ENCODE results near the gene PDXK. TPM values are rescaled to one million over a fixed set of nuclear protein-coding genes. Genes with fewer than 3 reads are reported as not detected.

Gene PDXK
- total RNA-seq, 6 experiments from 2014 or later, result 154 to 160 (median 157) TPM

DNA sequence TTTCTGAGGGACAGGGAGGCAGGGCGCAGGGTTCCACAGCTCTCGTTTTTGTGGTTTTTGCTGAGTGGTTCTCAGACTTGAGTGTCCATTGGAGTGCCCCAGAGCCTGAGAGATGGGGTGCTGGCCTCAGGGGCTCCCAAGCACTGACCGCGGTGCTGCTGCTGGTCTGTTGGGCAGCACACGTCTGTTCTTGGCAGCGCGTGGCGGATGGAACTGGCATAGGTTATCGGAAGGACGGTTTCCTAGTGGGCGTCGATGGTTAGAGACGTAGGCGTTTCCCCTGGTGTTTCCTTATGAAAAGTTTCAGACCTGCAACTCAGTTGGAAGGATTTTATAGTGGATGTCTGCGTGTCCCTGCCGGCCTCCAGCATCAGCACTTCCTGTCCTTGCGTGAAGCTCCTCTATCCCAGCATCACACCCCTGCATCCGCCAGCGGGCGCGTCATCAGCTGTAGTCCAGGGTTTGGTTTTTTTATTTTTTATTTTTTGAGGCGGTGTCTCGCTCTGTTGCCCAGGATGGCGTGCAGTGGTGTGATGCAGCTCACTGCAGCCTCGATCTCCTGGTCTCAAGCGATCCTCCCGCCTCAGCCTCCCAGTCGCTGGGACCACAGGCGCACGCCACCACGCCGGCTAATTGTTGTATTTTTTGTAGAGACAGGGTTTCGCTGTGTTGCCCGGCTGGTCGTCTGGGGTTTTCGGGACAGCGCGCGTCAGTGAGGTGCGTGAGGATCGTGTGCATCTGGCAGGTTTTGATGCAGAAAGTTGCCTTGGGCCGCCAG, 82.3 kb downstream of the PDXK start:
- peaks cover 28% of the 10 kb centered on the region for H3K36me3 Mint-ChIP-seq (ENCODE audit: low read depth)
- H3K4me3 Mint-ChIP-seq, result no peak overlapping the region
- TF ChIP-seq, protein P1, sequence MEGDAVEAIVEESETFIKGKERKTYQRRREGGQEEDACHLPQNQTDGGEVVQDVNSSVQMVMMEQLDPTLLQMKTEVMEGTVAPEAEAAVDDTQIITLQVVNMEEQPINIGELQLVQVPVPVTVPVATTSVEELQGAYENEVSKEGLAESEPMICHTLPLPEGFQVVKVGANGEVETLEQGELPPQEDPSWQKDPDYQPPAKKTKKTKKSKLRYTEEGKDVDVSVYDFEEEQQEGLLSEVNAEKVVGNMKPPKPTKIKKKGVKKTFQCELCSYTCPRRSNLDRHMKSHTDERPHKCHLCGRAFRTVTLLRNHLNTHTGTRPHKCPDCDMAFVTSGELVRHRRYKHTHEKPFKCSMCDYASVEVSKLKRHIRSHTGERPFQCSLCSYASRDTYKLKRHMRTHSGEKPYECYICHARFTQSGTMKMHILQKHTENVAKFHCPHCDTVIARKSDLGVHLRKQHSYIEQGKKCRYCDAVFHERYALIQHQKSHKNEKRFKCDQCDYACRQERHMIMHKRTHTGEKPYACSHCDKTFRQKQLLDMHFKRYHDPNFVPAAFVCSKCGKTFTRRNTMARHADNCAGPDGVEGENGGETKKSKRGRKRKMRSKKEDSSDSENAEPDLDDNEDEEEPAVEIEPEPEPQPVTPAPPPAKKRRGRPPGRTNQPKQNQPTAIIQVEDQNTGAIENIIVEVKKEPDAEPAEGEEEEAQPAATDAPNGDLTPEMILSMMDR (IDR thresholded peaks at IDR 0.05), result no peak
- no peaks in the 10 kb centered on the region for H3K4me1 Mint-ChIP-seq (ENCODE audit: low read depth)
- H3K27me3 Mint-ChIP-seq (ENCODE audit: insufficient read depth), result no peaks in the 10 kb centered on the region
- H3K9me3 Mint-ChIP-seq, result no peaks in the 10 kb centered on the region
- no peak for DNase-seq
- H3K27ac Mint-ChIP-seq, result no peak overlapping the region

DNA sequence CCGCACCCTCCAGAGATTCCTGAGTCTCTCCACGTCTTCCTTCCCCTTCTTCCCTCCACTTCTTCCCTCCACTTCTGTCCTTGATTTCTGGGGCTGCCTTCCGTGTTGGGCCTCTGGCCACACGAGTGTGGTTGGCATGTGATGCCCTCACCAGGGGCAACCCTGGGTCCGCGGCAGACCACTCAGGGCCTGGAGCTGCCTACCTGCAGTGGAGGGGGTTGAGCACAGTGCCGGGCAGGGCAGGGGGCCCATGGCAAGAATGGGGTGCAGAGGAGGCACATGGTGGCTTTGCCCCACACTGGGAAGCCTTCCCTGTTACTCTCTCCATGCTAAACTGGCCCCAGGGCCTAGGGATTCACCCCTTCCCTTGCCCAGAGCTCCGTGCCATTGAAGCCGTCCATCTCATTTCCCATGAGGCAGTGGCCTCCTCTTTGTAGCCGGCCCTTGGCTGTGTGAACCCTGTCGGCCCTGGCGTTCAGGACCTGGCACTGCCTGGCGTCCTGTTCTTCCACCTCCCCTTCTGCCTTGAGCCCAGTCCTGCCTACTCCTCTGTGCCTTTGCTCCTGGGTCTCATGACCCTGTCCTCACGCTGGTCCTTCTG, 83.9 kb downstream of the PDXK start:
- TF ChIP-seq, protein P1 (IDR thresholded peaks at IDR 0.05), result no peak
- Mint-ChIP-seq H3K27ac (no peak overlapping the region), H3K36me3 (ENCODE audit: low read depth) (peaks cover 14% of the 10 kb centered on the region), H3K27me3 (ENCODE audit: insufficient read depth) (no peaks in the 10 kb centered on the region; the same call in none of the 2 replicates), H3K4me1 (ENCODE audit: low read depth) (no peaks in the 10 kb centered on the region), H3K4me3 (no peak overlapping the region), H3K9me3 (no peaks in the 10 kb centered on the region)
- DNase-seq, result no peak

DNA sequence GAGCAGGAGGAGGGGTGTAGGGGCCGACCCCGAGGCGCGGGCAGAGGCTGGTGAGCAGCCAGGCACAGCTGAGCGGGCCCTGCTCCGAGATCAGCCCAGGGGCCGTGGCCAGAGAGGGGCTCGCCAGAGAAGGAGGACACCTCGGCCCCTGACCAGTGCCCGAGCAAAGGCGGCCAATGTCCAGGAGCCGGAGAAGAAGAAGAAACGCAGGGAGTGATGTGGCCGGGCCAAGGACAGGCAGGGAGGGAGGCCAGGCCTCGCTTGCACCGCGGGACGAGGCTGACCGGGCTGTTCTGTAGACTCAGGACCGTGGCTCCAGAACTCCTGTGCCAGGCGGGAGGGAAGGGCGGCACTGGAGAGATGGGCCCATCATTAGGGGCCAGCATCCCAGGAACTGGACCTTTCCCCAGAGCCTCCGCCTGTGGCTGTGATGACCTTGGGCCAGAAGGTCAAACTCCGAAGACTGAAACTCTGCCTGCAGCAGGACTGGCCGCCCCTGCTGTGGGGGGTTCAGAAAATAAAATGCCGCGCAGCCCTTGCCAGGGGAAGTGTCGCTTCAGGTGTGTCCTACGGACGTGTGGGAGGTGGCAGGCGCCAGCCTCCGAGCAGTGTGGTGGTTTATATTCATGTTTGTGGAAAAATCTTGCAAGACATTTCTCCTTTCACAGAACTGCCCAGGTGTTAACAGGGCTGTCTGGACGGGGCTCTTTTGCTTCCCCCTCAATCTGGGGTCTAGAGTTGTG, 84.8 kb downstream of the PDXK start:
- Mint-ChIP-seq H3K36me3 (ENCODE audit: low read depth) (peaks cover 14% of the 10 kb centered on the region), H3K9me3 (no peaks in the 10 kb centered on the region), H3K27ac (no peak overlapping the region), H3K4me1 (ENCODE audit: low read depth) (no peaks in the 10 kb centered on the region), H3K27me3 (ENCODE audit: insufficient read depth) (no peaks in the 10 kb centered on the region; the same call in none of the 2 replicates), H3K4me3 (no peak overlapping the region)
- TF ChIP-seq, protein P1 (IDR thresholded peaks at IDR 0.05), result no peak
- DNase-seq, result no peak

DNA sequence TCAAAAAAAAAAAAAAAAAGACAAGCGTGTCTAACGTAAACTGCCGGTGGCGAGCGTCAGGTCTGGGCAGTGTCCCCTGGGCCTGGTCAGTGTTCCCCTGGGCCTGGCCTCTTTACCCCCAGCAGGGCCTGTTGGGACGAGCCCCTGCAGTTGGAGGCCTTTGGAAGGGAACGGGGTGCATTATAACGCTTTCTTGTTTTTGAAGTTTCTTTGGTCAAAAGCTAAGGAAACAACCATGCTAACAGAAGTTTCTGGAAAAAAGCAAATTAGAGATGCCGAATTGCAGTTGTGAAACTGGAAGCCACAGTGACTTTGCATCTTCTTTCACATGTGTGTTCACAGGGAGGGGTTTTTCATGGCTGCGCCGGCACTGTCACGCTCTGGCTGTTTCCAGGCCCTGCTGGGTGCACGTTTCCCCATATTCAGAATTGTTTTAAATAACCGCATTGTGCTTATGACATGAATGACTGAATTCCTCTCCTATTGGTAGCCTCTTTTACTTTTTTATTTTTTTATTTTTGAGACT, 86.4 kb downstream of the PDXK start:
- DNase-seq, result no peak
- no peaks in the 10 kb centered on the region; the same call in none of the 2 replicates for H3K27me3 Mint-ChIP-seq (ENCODE audit: insufficient read depth)
- H3K4me3 Mint-ChIP-seq, result no peak overlapping the region
- no peaks in the 10 kb centered on the region for H3K9me3 Mint-ChIP-seq
- H3K27ac Mint-ChIP-seq, result no peak overlapping the region
- TF ChIP-seq, protein P1 (IDR thresholded peaks at IDR 0.05), result no peak
- H3K36me3 Mint-ChIP-seq (ENCODE audit: low read depth), result peaks cover 14% of the 10 kb centered on the region
- no peaks in the 10 kb centered on the region for H3K4me1 Mint-ChIP-seq (ENCODE audit: low read depth)

DNA sequence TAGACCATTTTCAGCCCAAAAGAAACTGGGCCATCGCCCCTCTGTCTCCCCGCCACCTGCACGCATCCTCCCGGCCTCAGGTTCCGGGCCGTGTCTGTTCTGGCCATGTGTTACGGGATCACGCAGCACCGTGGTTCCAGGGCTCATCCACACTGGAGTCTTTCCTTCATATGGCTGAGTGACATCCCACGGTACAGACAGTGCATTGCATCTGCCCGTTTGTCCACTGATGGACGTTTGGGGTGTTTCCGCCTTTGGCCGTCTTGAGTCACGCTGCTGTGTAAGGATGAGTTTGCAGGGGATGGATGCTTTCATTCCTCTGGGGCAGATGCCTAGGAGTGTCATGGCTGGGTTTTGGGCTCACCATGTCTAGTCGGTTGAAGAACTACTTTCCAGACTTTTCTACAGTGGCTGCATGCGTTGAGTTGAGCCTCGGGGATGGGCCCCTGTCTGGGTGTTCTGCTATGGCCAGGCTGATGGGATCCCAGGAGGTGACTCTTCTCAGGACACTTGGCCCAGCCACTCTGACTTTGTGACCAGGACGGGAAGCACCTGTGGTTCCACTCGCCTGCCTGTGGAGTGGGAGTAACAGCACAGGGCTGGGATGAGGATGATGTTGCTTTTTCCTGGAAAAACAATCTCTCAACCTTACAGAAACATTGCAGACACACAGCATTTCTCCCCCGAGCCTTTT, 87.2 kb downstream of the PDXK start:
- no peak for DNase-seq
- Mint-ChIP-seq H3K36me3 (ENCODE audit: low read depth) (peaks cover 10% of the 10 kb centered on the region), H3K27me3 (ENCODE audit: insufficient read depth) (no peaks in the 10 kb centered on the region; the same call in none of the 2 replicates), H3K4me1 (ENCODE audit: low read depth) (no peaks in the 10 kb centered on the region), H3K4me3 (no peak overlapping the region), H3K27ac (no peak overlapping the region), H3K9me3 (no peaks in the 10 kb centered on the region)
- TF ChIP-seq, protein P1 (IDR thresholded peaks at IDR 0.05), result no peak

Data from HFFc6 (cell line).